Breast epithelium (tissue), 3 donors: ENCODE data around the gene AACS.

ENCODE experiments used
- CTCF ChIP-seq, 3 donors: fragments of 450-650 bp; IDR thresholded peaks; one replicate each; pipeline ENCODE4 v1.5.1; 2016 to 2017; ENCODE audit warnings: antibody characterized with exemption in 3 of 3, mild to moderate bottlenecking in 3 of 3, moderate library complexity in 3 of 3
- POLR2A ChIP-seq: fragments of 450-650 bp; IDR thresholded peaks from one replicate; pipeline ENCODE4 v1.6.1; 2016; ENCODE audit warnings: antibody characterized with exemption, mild to moderate bottlenecking, moderate library complexity

GRCh38 chr12:125024949-125025563 lies 40.2 kb upstream of the AACS start:
- TF ChIP-seq POLR2A (no peak), CTCF (IDR thresholded peaks at IDR 0.05) (no peak)
